ENCODE data around the gene RELT.

RELT gene

DNA sequence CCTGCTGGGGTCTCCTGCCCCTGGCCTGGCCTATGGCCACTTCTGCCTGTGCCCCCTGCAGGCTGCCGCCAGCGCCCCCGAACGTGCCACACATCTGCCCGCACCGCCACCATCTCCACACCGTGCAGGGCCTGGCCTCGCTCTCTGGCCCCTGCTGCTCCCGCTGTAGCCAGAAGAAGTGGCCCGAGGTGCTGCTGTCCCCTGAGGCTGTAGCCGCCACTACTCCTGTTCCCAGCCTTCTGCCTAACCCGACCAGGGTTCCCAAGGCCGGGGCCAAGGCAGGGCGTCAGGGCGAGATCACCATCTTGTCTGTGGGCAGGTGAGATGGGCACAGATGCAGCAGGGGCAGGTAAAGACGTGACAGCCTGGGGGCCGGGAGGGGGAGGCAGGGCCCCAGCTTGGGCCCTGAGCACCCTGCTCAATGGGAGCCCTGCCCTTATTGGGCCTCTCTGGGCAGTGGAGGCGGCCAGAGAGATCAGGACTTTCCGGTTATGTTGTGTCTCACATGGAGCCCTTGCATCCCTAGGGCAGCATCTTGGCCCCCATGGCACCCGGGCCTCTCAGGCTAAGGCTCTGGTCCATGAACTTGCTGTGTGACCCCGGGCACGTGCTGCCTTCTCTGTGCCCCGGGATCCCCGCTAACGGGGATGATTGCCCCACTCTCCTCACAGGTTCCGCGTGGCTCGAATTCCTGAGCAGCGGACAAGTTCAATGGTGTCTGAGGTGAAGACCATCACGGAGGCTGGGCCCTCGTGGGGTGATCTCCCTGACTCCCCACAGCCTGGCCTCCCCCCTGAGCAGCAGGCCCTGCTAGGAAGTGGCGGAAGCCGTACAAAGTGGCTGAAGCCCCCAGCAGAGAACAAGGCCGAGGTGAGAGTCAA is 18.5 kb downstream of the RELT start:
- H2BK12ac ChIP-seq (ENCODE audit: low read length) = no peak overlapping the region
- no peak overlapping the region for H3K18ac ChIP-seq (ENCODE audit: low read length)
- H3K36me3 ChIP-seq (replicated peaks in 1 of 2; ENCODE audit: control insufficient read depth in 2 of 2, insufficient read depth in 2 of 2, low read length in 2 of 2) = peaks cover 12 to 49% of the 10 kb centered on the region in 2 donors
- H3K4me3 ChIP-seq (ENCODE audit: low read length in 2 of 2) = no peak overlapping the region
- H4K91ac ChIP-seq (ENCODE audit: low read depth, low read length, poor library complexity) = no peak overlapping the region
- H3K27ac ChIP-seq (replicated peaks; ENCODE audit: low read length) = no peak overlapping the region
- no peak overlapping the region for H2BK15ac ChIP-seq (ENCODE audit: low read length)
- no CpG with 5 or more reads among the region's 34 CpGs for WGBS, 2 donors (ENCODE audit: extremely low coverage in 2 of 2, insufficient read length in 2 of 2, insufficient replicate concordance in 1 of 2)
- peak overlapping the region; percentile 71 for H2BK5ac ChIP-seq (ENCODE audit: low read length)
- peak overlapping the region; percentile 84 for H3K9ac ChIP-seq (ENCODE audit: low read depth, low read length, poor library complexity)
- H2BK120ac ChIP-seq (ENCODE audit: low read depth, low read length) = no peak overlapping the region
- H3K4ac ChIP-seq (ENCODE audit: low read length) = no peak overlapping the region
- H4K8ac ChIP-seq (ENCODE audit: low read depth, low read length) = no peak overlapping the region
- peak overlapping the region; percentile 13 for H3K23ac ChIP-seq (ENCODE audit: low read depth, low read length, poor library complexity)
- H2AK5ac ChIP-seq (ENCODE audit: low read depth, low read length) = peak overlapping the region; percentile 16
- no peak for DNase-seq (ENCODE audit: low spot score)
- H3K9me3 ChIP-seq (replicated peaks in 1 of 2; ENCODE audit: control insufficient read depth in 2 of 2, insufficient read depth in 1 of 2, low read depth in 1 of 2, low read length in 2 of 2) = no peaks in the 10 kb centered on the region
- no peak overlapping the region for H2AFZ ChIP-seq (ENCODE audit: low read length)
- peaks cover 8% of the 10 kb centered on the region for H3K79me1 ChIP-seq (ENCODE audit: low read depth, low read length)
- peak overlapping the region; percentile 31 for H3K14ac ChIP-seq (ENCODE audit: low read length)
- H3K4me1 ChIP-seq (ENCODE audit: control insufficient read depth in 2 of 2, insufficient read depth in 1 of 2, low read depth in 1 of 2, low read length in 2 of 2) = no peaks in the 10 kb centered on the region
- no peak overlapping the region for H3K4me2 ChIP-seq (ENCODE audit: insufficient read depth, low read length, poor library complexity, severe bottlenecking)
- H3K27me3 ChIP-seq (ENCODE audit: control insufficient read depth in 3 of 3, insufficient read depth in 3 of 3, low read depth in 1 of 3, low read length in 3 of 3) = no peaks in the 10 kb centered on the region

DNA sequence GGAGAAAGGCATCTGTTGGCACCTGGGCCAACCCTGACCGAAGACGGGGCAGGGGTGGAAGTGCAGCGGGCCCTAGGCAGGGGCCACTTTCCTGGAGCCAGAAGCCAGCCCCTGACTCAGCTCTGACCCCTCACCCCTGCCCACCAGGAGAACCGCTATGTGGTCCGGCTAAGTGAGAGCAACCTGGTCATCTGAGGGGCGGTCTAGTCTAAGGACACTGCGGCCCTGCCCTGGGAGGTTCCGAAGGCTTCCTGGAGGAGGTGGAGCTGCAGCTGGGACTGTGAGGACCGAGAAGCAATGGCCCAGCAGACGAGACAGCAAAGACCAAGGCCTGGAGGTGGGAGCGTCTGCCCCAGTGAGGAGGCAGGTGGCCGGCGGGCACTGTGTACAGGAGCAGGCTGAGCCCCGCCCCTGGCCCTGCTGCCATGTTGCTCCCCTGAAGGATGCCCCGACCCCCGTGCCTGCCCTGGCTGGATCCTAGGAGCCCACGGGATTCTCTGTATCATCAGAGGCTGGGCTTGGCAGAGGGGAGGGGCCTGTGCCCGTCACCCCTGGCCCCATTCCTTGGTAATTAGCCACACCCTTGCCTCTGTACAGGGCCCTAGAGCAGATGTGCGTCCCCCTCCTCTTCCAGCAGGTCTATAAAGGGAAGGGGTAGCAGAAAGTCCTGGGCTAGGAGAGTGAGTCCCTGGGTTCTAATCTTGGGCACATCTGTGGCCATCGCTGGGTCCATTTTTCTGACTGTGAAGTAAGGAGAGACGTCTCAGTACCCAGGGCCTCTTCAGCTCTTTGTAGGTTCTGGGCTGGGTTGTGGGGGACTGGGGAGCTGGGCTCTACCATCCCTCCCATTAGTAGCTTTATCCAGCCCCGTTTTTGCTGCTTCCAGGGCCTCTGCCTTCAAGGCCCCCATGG is 19.4 kb downstream of the RELT start:
- Histone ChIP-seq H3K4me2 (ENCODE audit: insufficient read depth, low read length, poor library complexity, severe bottlenecking) (no peak overlapping the region), H2BK15ac (ENCODE audit: low read length) (no peak overlapping the region), H2BK5ac (ENCODE audit: low read length) (no peak overlapping the region), H3K79me1 (ENCODE audit: low read depth, low read length) (peaks cover 8% of the 10 kb centered on the region), H3K23ac (ENCODE audit: low read depth, low read length, poor library complexity) (no peak overlapping the region), H3K9ac (ENCODE audit: low read depth, low read length, poor library complexity) (peak overlapping the region; percentile 45), H3K4ac (ENCODE audit: low read length) (no peak overlapping the region), H3K18ac (ENCODE audit: low read length) (no peak overlapping the region), H3K27me3 (ENCODE audit: control insufficient read depth in 3 of 3, insufficient read depth in 3 of 3, low read depth in 1 of 3, low read length in 3 of 3) (no peaks in the 10 kb centered on the region), H2AK5ac (ENCODE audit: low read depth, low read length) (no peak overlapping the region), H3K36me3 (replicated peaks in 1 of 2; ENCODE audit: control insufficient read depth in 2 of 2, insufficient read depth in 2 of 2, low read length in 2 of 2) (peaks cover 12 to 49% of the 10 kb centered on the region in 2 donors), H3K27ac (replicated peaks; ENCODE audit: low read length) (no peak overlapping the region), H3K14ac (ENCODE audit: low read length) (no peak overlapping the region), H3K9me3 (replicated peaks in 1 of 2; ENCODE audit: control insufficient read depth in 2 of 2, insufficient read depth in 1 of 2, low read depth in 1 of 2, low read length in 2 of 2) (no peaks in the 10 kb centered on the region), H4K91ac (ENCODE audit: low read depth, low read length, poor library complexity) (no peak overlapping the region), H2AFZ (ENCODE audit: low read length) (no peak overlapping the region), H4K8ac (ENCODE audit: low read depth, low read length) (no peak overlapping the region), H3K4me1 (ENCODE audit: control insufficient read depth in 2 of 2, insufficient read depth in 1 of 2, low read depth in 1 of 2, low read length in 2 of 2) (peaks cover 0 to 5% of the 10 kb centered on the region in 2 donors), H3K4me3 (ENCODE audit: low read length in 2 of 2) (no peak overlapping the region), H2BK12ac (ENCODE audit: low read length) (no peak overlapping the region), H2BK120ac (ENCODE audit: low read depth, low read length) (no peak overlapping the region)
- no peak for DNase-seq (ENCODE audit: low spot score)
- WGBS, 2 donors (ENCODE audit: extremely low coverage in 2 of 2, insufficient read length in 2 of 2, insufficient replicate concordance in 1 of 2) = no CpG with 5 or more reads among the region's 22 CpGs

DNA sequence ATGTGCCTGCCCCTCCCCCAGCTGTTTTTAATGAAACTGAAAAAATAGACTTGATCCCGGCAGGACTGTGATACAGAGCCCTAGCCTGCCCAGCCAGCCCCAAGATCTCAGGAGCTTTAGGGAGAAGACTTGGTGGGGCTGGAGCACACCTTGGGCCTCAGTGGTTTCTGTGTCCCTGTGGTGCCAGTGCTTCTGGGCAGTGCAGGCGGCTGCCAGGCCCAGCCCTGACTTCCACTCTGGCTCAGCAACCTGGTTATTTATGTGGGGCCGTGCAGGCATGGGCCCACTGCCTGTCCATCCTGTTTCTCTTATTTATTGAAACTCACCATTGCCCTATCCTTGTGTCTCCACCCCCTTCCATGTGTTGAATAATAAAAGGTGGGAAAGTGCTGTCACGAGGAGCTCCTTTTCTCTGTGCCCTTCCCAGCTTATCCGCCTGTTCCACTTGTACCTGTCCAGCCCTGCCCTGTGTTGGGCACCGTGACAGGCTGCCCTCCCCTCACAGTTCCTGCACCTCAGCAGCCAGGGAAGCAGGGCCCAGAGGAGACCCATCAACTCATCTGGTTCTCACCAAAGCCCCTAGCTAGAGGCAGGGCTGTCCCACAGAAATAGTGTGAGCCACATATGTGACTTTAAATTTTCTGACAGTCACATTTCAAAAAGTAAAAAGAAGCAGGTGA is 20.2 kb downstream of the RELT start:
- no peak overlapping the region for H3K18ac ChIP-seq (ENCODE audit: low read length)
- H3K4me3 ChIP-seq (ENCODE audit: low read length in 2 of 2) = no peak overlapping the region
- H3K4ac ChIP-seq (ENCODE audit: low read length) = no peak overlapping the region
- H3K27me3 ChIP-seq (ENCODE audit: control insufficient read depth in 3 of 3, insufficient read depth in 3 of 3, low read depth in 1 of 3, low read length in 3 of 3) = no peaks in the 10 kb centered on the region
- H2AK5ac ChIP-seq (ENCODE audit: low read depth, low read length) = no peak overlapping the region
- H2BK5ac ChIP-seq (ENCODE audit: low read length) = no peak overlapping the region
- no peak overlapping the region for H3K23ac ChIP-seq (ENCODE audit: low read depth, low read length, poor library complexity)
- no peak overlapping the region for H3K27ac ChIP-seq (replicated peaks; ENCODE audit: low read length)
- no peak overlapping the region for H3K9ac ChIP-seq (ENCODE audit: low read depth, low read length, poor library complexity)
- no CpG with 5 or more reads among the region's 6 CpGs for WGBS, 2 donors (ENCODE audit: extremely low coverage in 2 of 2, insufficient read length in 2 of 2, insufficient replicate concordance in 1 of 2)
- H3K14ac ChIP-seq (ENCODE audit: low read length) = no peak overlapping the region
- H2AFZ ChIP-seq (ENCODE audit: low read length) = no peak overlapping the region
- H2BK12ac ChIP-seq (ENCODE audit: low read length) = no peak overlapping the region
- peaks cover 12 to 40% of the 10 kb centered on the region in 2 donors for H3K36me3 ChIP-seq (replicated peaks in 1 of 2; ENCODE audit: control insufficient read depth in 2 of 2, insufficient read depth in 2 of 2, low read length in 2 of 2)
- H3K4me2 ChIP-seq (ENCODE audit: insufficient read depth, low read length, poor library complexity, severe bottlenecking) = no peak overlapping the region
- H4K91ac ChIP-seq (ENCODE audit: low read depth, low read length, poor library complexity) = no peak overlapping the region
- no peak overlapping the region for H2BK15ac ChIP-seq (ENCODE audit: low read length)
- no peak overlapping the region for H4K8ac ChIP-seq (ENCODE audit: low read depth, low read length)
- DNase-seq (ENCODE audit: low spot score) = no peak
- peaks cover 6% of the 10 kb centered on the region for H3K79me1 ChIP-seq (ENCODE audit: low read depth, low read length)
- H3K9me3 ChIP-seq (replicated peaks in 1 of 2; ENCODE audit: control insufficient read depth in 2 of 2, insufficient read depth in 1 of 2, low read depth in 1 of 2, low read length in 2 of 2) = no peaks in the 10 kb centered on the region
- H3K4me1 ChIP-seq (ENCODE audit: control insufficient read depth in 2 of 2, insufficient read depth in 1 of 2, low read depth in 1 of 2, low read length in 2 of 2) = peaks cover 0 to 5% of the 10 kb centered on the region in 2 donors
- no peak overlapping the region for H2BK120ac ChIP-seq (ENCODE audit: low read depth, low read length)

All from neuronal stem cell (in vitro differentiated cells).